ENCODE results near the gene KMT2E.

Gene KMT2E

DNA sequence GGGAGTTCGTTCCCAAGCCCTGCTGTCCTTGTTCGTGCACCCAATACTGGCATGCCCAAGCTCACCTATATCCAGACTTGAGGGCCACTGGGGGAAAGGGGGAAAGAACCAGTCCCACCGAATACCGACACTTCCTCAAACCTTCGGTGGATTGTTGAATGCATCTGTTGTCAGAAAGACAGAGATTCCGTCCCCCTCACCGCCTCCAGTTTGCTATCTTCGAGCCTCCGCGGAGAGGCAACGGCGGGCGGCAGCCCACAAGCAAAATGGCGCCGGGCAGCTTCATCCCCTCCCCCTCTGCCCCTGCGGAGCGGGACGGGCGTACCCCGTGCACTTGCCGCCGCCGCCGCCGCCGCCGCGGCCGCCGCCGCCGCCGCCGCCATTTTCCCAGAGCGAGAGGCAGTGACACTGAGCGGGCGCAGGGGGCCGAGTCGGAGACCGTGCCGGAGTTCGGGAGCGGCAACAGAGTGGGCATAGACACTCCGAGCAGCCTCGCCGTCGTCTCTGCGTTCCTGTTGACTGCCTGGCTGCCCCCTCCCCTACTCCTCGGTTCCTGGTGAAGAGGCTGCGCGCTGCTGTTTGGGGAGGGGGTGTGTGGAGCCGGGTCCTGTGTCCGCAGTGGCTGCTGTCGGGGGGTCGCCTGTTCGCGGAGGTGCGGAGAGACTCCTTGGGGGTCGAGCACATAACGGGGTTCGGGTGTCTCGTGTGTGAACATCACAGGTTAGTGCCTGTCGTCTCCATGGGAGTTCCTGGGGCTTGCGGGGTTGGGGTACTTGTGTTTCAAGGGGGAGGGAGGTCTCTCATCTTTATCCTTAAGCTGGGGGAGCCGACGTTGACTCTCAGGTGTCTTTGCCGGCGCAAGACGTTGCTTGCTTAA lies at the start of gene KMT2E:
KMT2E (plus strand) TSS at position 390 of the 877 bp plus-strand sequence. CDS start 26,748 bp downstream, outside the sequence.
- H3K4me1 ChIP-seq (ENCODE audit: insufficient read depth, low read length): peaks cover 13% of the 10 kb centered on the region; the same call in 1 of the 2 replicates
- H3K9ac ChIP-seq (ENCODE audit: low read depth, low read length): peak within 1 kb of the TSS; percentile 100
- peak within 1 kb of the TSS; percentile 97 for H3K27ac ChIP-seq (ENCODE audit: low read length)
- H3K4me3 ChIP-seq (ENCODE audit: low read length): peak within 1 kb of the TSS; percentile 90
- peaks cover 10% of the 10 kb centered on the region; the same call in 1 of the 2 replicates for H3K36me3 ChIP-seq (ENCODE audit: insufficient read depth, low read depth, low read length)
- no peaks in the 10 kb centered on the region for H3K27me3 ChIP-seq (ENCODE audit: insufficient read depth, low read length)
- no peaks in the 10 kb centered on the region for H3K9me3 ChIP-seq (ENCODE audit: insufficient read depth, low read depth, low read length)

DNA sequence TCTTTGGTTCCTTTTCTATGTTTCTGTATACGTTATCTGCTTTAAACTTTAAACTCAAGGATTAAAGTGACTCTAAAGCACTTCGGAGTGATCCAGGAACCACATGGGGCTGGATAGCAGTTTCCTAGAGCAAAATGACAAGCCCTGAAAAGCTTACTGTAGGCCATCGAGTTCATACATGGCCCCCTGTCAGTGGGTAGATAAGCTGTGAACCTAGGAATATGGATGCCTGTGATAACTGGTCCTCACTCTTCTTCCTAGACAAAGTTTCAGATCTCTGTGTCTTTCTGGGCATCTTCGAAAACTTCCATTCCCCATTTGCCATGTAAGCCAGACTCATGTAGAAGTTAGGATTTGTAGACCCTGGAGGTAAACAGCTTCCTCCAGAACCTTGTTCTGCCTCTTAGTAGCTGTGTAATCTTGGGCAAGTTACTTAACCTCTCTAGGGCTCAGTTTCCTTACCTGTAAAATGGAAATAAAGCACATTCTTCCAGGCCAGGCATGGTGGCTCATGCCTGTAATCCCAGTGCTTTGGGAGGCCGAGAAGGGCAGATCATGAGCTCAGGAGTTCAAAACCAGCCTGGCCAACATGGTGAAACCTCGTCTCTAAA lies 49.3 kb upstream of the KMT2E start:
- no peaks in the 10 kb centered on the region for H3K4me1 ChIP-seq (ENCODE audit: insufficient read depth, low read length)
- no peak overlapping the region for H3K27ac ChIP-seq (ENCODE audit: low read length)
- no peaks in the 10 kb centered on the region for H3K27me3 ChIP-seq (ENCODE audit: insufficient read depth, low read length)
- H3K36me3 ChIP-seq (ENCODE audit: insufficient read depth, low read depth, low read length): no peaks in the 10 kb centered on the region
- no peak overlapping the region for H3K4me3 ChIP-seq (ENCODE audit: low read length)
- no peaks in the 10 kb centered on the region for H3K9me3 ChIP-seq (ENCODE audit: insufficient read depth, low read depth, low read length)
- no peak overlapping the region for H3K9ac ChIP-seq (ENCODE audit: low read depth, low read length)

DNA sequence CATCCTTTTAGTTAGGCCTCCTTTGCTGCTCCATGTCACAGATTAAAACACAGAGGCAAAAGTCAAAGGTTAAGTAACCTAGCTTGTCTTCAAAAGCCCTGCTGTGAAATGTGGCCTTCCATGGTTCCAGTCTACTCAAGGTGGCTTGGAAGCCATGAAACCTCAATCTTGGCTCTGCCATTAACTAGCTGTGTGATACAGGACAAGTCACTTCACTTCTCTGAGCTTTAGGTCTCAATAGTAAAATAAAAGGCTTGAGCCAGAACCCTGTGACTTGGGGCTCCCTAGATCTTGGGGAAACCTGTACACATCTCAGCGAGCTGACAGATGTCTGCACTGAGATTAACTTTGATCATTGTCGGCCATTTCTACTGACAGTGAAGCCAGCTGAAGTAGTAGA lies 48.0 kb upstream of the KMT2E start:
- no peaks in the 10 kb centered on the region for H3K4me1 ChIP-seq (ENCODE audit: insufficient read depth, low read length)
- H3K36me3 ChIP-seq (ENCODE audit: insufficient read depth, low read depth, low read length): no peaks in the 10 kb centered on the region
- H3K27ac ChIP-seq (ENCODE audit: low read length): no peak overlapping the region
- H3K27me3 ChIP-seq (ENCODE audit: insufficient read depth, low read length): no peaks in the 10 kb centered on the region
- H3K9me3 ChIP-seq (ENCODE audit: insufficient read depth, low read depth, low read length): no peaks in the 10 kb centered on the region
- no peak overlapping the region for H3K4me3 ChIP-seq (ENCODE audit: low read length)
- H3K9ac ChIP-seq (ENCODE audit: low read depth, low read length): no peak overlapping the region

DNA sequence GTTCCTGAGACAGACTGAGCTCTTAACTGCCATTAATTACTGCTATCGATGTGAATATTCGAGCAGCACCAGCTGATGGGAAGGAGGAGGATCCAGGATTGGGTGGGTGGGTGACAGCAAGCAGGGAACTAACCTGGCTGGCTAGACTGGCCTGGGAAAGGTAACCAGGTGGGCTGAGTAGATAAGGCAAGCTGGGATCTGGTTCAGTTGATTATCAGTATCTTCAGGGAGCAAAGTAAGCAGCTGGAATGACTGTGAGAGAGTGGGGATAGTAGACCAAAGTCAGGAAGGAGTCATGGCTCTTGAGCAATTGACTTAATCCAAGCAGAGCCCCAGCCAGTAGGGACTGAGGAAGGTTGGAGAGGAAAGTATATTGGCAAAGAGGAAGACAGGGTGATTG lies 46.9 kb upstream of the KMT2E start:
- Histone ChIP-seq H3K9ac (ENCODE audit: low read depth, low read length) (no peak overlapping the region), H3K9me3 (ENCODE audit: insufficient read depth, low read depth, low read length) (no peaks in the 10 kb centered on the region), H3K4me3 (ENCODE audit: low read length) (no peak overlapping the region), H3K27ac (ENCODE audit: low read length) (no peak overlapping the region), H3K4me1 (ENCODE audit: insufficient read depth, low read length) (no peaks in the 10 kb centered on the region), H3K36me3 (ENCODE audit: insufficient read depth, low read depth, low read length) (no peaks in the 10 kb centered on the region), H3K27me3 (ENCODE audit: insufficient read depth, low read length) (no peaks in the 10 kb centered on the region)

- Histone ChIP-seq H3K4me3 (ENCODE audit: low read length) (no peak overlapping the region), H3K36me3 (ENCODE audit: insufficient read depth, low read depth, low read length) (no peaks in the 10 kb centered on the region), H3K9ac (ENCODE audit: low read depth, low read length) (no peak overlapping the region), H3K9me3 (ENCODE audit: insufficient read depth, low read depth, low read length) (no peaks in the 10 kb centered on the region), H3K27me3 (ENCODE audit: insufficient read depth, low read length) (no peaks in the 10 kb centered on the region), H3K27ac (ENCODE audit: low read length) (no peak overlapping the region), H3K4me1 (ENCODE audit: insufficient read depth, low read length) (no peaks in the 10 kb centered on the region)
Measured at GRCh38 chr7:104967595-104967994, 46.4 kb upstream of the KMT2E start.

- no peak overlapping the region for H3K4me3 ChIP-seq (ENCODE audit: low read length)
- no peak overlapping the region for H3K9ac ChIP-seq (ENCODE audit: low read depth, low read length)
- no peaks in the 10 kb centered on the region for H3K4me1 ChIP-seq (ENCODE audit: insufficient read depth, low read length)
- no peak overlapping the region for H3K27ac ChIP-seq (ENCODE audit: low read length)
- H3K9me3 ChIP-seq (ENCODE audit: insufficient read depth, low read depth, low read length): no peaks in the 10 kb centered on the region
- no peaks in the 10 kb centered on the region for H3K27me3 ChIP-seq (ENCODE audit: insufficient read depth, low read length)
- H3K36me3 ChIP-seq (ENCODE audit: insufficient read depth, low read depth, low read length): no peaks in the 10 kb centered on the region
Measured at GRCh38 chr7:104968648-104969047, 45.4 kb upstream of the KMT2E start.

GRCh38 chr7:104969183-104969582 lies 44.8 kb upstream of the KMT2E start:
- Histone ChIP-seq H3K27ac (ENCODE audit: low read length) (no peak overlapping the region), H3K36me3 (ENCODE audit: insufficient read depth, low read depth, low read length) (no peaks in the 10 kb centered on the region), H3K9ac (ENCODE audit: low read depth, low read length) (no peak overlapping the region), H3K4me1 (ENCODE audit: insufficient read depth, low read length) (no peaks in the 10 kb centered on the region), H3K27me3 (ENCODE audit: insufficient read depth, low read length) (no peaks in the 10 kb centered on the region), H3K9me3 (ENCODE audit: insufficient read depth, low read depth, low read length) (no peaks in the 10 kb centered on the region), H3K4me3 (ENCODE audit: low read length) (no peak overlapping the region)

DNA sequence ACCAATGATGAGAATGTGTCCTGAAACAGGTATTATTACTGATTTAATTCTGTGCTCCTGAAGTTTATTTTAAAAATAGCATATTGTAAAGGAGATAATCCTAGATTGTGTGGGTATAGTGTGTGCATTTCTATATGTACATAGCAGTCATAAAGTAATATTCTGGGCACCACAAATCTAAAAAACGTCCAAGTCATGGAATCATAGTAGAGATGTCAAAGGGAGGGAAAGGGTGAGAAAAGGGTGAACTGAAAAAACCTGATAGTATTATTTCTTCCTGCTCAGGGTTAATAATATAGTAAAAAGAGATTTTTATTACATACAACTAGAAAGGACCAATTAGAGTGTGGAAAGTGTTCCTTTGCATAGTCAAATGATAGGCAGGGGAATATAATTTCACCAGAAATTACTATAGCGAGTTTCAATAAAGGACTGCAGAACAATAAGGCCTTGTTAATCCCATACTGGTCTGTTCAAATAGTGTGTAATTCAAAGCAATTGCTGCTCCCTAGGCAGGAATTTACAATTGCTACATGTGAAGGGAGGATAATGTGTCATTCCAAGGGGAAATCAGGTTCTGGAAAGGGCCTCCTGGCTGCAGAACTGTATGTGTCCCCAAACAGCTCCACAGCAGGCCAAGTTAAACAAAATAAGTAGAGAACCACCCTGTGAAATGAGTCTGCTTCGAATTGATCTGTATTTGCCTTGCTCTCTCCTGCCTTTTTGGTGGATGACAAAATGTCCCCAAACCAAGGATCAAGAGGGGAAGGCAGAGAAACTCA lies 42.5 kb upstream of the KMT2E start:
- Histone ChIP-seq H3K9me3 (ENCODE audit: insufficient read depth, low read depth, low read length) (no peaks in the 10 kb centered on the region), H3K36me3 (ENCODE audit: insufficient read depth, low read depth, low read length) (no peaks in the 10 kb centered on the region), H3K9ac (ENCODE audit: low read depth, low read length) (no peak overlapping the region), H3K4me3 (ENCODE audit: low read length) (no peak overlapping the region), H3K27ac (ENCODE audit: low read length) (no peak overlapping the region), H3K27me3 (ENCODE audit: insufficient read depth, low read length) (no peaks in the 10 kb centered on the region), H3K4me1 (ENCODE audit: insufficient read depth, low read length) (no peaks in the 10 kb centered on the region)

- H3K36me3 ChIP-seq (ENCODE audit: insufficient read depth, low read depth, low read length): no peaks in the 10 kb centered on the region
- no peaks in the 10 kb centered on the region for H3K4me1 ChIP-seq (ENCODE audit: insufficient read depth, low read length)
- H3K27ac ChIP-seq (ENCODE audit: low read length): no peak overlapping the region
- H3K9me3 ChIP-seq (ENCODE audit: insufficient read depth, low read depth, low read length): no peaks in the 10 kb centered on the region
- H3K27me3 ChIP-seq (ENCODE audit: insufficient read depth, low read length): no peaks in the 10 kb centered on the region
- no peak overlapping the region for H3K9ac ChIP-seq (ENCODE audit: low read depth, low read length)
- no peak overlapping the region for H3K4me3 ChIP-seq (ENCODE audit: low read length)
Measured at GRCh38 chr7:104972500-104972899, 41.5 kb upstream of the KMT2E start.

GRCh38 chr7:104973227-104973626 lies 40.8 kb upstream of the KMT2E start:
- H3K36me3 ChIP-seq (ENCODE audit: insufficient read depth, low read depth, low read length): no peaks in the 10 kb centered on the region
- H3K27me3 ChIP-seq (ENCODE audit: insufficient read depth, low read length): no peaks in the 10 kb centered on the region
- no peaks in the 10 kb centered on the region for H3K9me3 ChIP-seq (ENCODE audit: insufficient read depth, low read depth, low read length)
- H3K4me3 ChIP-seq (ENCODE audit: low read length): no peak overlapping the region
- peaks cover 2% of the 10 kb centered on the region; the same call in 1 of the 2 replicates for H3K4me1 ChIP-seq (ENCODE audit: insufficient read depth, low read length)
- H3K9ac ChIP-seq (ENCODE audit: low read depth, low read length): no peak overlapping the region
- no peak overlapping the region for H3K27ac ChIP-seq (ENCODE audit: low read length)

DNA sequence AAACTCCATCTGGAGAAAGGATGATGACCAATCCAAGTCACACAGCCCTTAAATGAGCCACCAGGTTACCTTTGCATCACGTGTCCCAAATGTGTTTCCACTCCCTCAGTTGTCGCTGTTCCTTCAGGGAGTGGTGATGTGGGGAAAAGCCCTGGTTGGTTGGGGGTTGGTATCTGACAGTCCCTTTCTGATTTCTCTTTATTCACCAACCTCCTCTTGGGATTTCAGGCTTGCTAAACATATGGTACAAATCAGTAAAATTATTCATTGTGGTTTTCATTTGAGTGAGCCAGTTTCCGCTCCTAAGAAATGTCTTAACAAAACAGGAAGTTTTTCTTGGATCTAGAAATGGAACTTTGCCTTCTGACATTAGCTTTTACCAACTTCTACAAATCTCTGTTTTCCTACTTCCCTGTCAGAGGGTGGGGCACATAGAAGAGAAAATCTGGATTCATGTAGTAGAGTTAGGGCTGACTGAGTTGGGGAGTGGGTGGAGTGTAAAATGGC lies 40.0 kb upstream of the KMT2E start:
- Histone ChIP-seq H3K4me3 (ENCODE audit: low read length) (no peak overlapping the region), H3K27me3 (ENCODE audit: insufficient read depth, low read length) (no peaks in the 10 kb centered on the region)

More for the DNA sequence above, 40.0 kb upstream of the KMT2E start:
- Histone ChIP-seq H3K36me3 (ENCODE audit: insufficient read depth, low read depth, low read length) (no peaks in the 10 kb centered on the region), H3K4me1 (ENCODE audit: insufficient read depth, low read length) (peaks cover 10% of the 10 kb centered on the region; the same call in 1 of the 2 replicates), H3K9ac (ENCODE audit: low read depth, low read length) (no peak overlapping the region), H3K9me3 (ENCODE audit: insufficient read depth, low read depth, low read length) (no peaks in the 10 kb centered on the region), H3K27ac (ENCODE audit: low read length) (no peak overlapping the region)
